OCI-LY1 (cell line): ENCODE data around the gene DNAJB8.

Experiments
- EZH2 ChIP-seq: fragments of 200-600 bp; sonication (generic), shearing (Covaris generic); IDR thresholded peaks from 2 replicates; pipeline ENCODE4 v1.8.0; 2017; ENCODE audit warnings: borderline replicate concordance, mixed run types, mild to moderate bottlenecking, antibody characterized with exemption, low read length, moderate library complexity, mixed read lengths
- TF ChIP-seq, protein P1 (sequence below): fragments of 200-600 bp; sonication (generic), shearing (Covaris generic); IDR thresholded peaks from 2 replicates; pipeline ENCODE4 v1.5.1; 2017; ENCODE audit warnings: mild to moderate bottlenecking, antibody characterized with exemption, low read length, moderate library complexity, mixed read lengths

DNA sequence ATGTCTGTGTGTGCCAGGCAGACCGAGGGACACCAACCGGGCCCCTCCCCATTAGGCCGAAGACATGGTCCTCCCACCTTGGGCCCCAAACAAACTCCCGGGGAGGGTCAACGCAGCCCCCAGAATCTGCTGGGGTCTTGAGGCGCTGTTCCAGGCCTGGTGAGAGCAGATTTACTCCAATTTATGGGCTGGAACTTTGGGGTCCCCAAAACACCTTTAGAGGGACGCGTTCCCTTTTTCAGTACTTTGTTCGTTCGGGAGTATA, 23.9 kb upstream of the DNAJB8 start:
- TF ChIP-seq, protein P1, sequence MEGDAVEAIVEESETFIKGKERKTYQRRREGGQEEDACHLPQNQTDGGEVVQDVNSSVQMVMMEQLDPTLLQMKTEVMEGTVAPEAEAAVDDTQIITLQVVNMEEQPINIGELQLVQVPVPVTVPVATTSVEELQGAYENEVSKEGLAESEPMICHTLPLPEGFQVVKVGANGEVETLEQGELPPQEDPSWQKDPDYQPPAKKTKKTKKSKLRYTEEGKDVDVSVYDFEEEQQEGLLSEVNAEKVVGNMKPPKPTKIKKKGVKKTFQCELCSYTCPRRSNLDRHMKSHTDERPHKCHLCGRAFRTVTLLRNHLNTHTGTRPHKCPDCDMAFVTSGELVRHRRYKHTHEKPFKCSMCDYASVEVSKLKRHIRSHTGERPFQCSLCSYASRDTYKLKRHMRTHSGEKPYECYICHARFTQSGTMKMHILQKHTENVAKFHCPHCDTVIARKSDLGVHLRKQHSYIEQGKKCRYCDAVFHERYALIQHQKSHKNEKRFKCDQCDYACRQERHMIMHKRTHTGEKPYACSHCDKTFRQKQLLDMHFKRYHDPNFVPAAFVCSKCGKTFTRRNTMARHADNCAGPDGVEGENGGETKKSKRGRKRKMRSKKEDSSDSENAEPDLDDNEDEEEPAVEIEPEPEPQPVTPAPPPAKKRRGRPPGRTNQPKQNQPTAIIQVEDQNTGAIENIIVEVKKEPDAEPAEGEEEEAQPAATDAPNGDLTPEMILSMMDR = no peak
- TF ChIP-seq EZH2 = no peak
